Fibroblast of pulmonary artery (primary cell): Measurements from ENCODE around the gene IFRD2.

Experiments
- DNase-seq: peaks from one replicate; pipeline ENCODE4 v3.0.0-alpha.2; 2010; ENCODE audit warnings: low read depth
- H3K4me3 ChIP-seq: replicated peaks from 2 replicates; pipeline ENCODE4 v1.5.1; 2011; ENCODE audit warnings: low read depth, mild to moderate bottlenecking, control low read depth, low read length, moderate library complexity
- TF ChIP-seq, protein P1 (sequence below): IDR thresholded peaks from 2 replicates; pipeline ENCODE4 v1.5.1; 2011; ENCODE audit warnings: mild to moderate bottlenecking, control low read depth, low read length, inconsistent platforms; ENCODE audit errors: missing control alignments

Gene IFRD2

GRCh38 chr3:50239649-50240048 is 52.6 kb downstream of the IFRD2 start:
- TF ChIP-seq, protein P1, sequence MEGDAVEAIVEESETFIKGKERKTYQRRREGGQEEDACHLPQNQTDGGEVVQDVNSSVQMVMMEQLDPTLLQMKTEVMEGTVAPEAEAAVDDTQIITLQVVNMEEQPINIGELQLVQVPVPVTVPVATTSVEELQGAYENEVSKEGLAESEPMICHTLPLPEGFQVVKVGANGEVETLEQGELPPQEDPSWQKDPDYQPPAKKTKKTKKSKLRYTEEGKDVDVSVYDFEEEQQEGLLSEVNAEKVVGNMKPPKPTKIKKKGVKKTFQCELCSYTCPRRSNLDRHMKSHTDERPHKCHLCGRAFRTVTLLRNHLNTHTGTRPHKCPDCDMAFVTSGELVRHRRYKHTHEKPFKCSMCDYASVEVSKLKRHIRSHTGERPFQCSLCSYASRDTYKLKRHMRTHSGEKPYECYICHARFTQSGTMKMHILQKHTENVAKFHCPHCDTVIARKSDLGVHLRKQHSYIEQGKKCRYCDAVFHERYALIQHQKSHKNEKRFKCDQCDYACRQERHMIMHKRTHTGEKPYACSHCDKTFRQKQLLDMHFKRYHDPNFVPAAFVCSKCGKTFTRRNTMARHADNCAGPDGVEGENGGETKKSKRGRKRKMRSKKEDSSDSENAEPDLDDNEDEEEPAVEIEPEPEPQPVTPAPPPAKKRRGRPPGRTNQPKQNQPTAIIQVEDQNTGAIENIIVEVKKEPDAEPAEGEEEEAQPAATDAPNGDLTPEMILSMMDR, result no peak
- H3K4me3 ChIP-seq, result no peak overlapping the region
- no peak for DNase-seq

DNA sequence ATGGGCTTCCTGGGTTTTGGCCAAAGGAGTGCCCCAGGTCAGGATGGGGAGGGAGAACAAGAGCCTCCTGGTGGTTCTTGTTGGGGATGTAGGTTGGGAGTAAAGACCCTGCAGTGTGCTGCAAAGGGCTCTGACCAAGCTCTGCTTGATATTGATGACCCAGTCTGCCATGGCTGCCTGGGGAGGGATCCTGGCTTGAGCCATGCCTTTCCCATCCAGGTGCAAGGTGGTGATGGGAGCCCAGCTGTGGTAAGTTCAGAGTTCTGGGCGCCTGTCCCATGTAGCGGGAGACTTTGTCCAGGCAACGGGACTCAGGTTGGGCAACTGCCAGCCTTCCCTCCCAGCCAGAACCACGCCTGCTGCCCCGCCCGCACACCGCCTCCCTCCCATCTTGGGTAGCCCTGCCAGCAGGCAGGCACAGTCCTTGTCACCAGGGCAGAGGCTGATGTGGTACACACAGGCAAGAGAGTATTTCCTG is 53.6 kb downstream of the IFRD2 start:
- peak overlapping the region; percentile 94 for H3K4me3 ChIP-seq
- TF ChIP-seq, protein P1, result no peak
- no peak for DNase-seq

GRCh38 chr3:50237754-50238548 is 54.3 kb downstream of the IFRD2 start:
- peak; percentile 82 for DNase-seq
- TF ChIP-seq, protein P1, result no peak
- peak overlapping the region; percentile 94 for H3K4me3 ChIP-seq
